Measurements from ENCODE around the gene ZNF576. TPM values are rescaled to one million over a fixed set of nuclear protein-coding genes. Genes with fewer than 3 reads are reported as not detected.

ZNF576 gene
- total and polyA plus RNA-seq, 9 of the 15 experiments (the other 6 are each of a cell fraction or from before 2014, with no cell fraction given), result 6.8 to 18.2 (median 12.2) TPM

- TF ChIP-seq NR3C1 (CRISPR knock-in tag; IDR thresholded peaks at IDR 0.05) (no peak), PTRF (tag; IDR thresholded peaks at IDR 0.05) (no peak), HEY1 (CRISPR knock-in tag; IDR thresholded peaks at IDR 0.05; ENCODE audit: borderline replicate concordance) (peak; percentile 69; the same call in 1 of the 2 replicates), MTA2 (IDR thresholded peaks at IDR 0.05; ENCODE audit: low read depth) (no peak), SAP30 (IDR thresholded peaks at IDR 0.05; ENCODE audit: borderline replicate concordance, insufficient read depth, low read depth, low read length, poor library complexity, severe bottlenecking) (peak; percentile 75), ESRRA (IDR thresholded peaks at IDR 0.05; ENCODE audit: borderline replicate concordance, low read depth) (peak; percentile 63), SREBF1 (IDR thresholded peaks at IDR 0.05; ENCODE audit: borderline replicate concordance, low read depth, low read length) (no peak), COPS2 (conservative IDR thresholded peaks at IDR 0.05) (no peak), MIER1 (IDR thresholded peaks at IDR 0.05; ENCODE audit: low read depth) (no peak), TEAD4 (IDR thresholded peaks at IDR 0.05; ENCODE audit: low read length) (peak; percentile 49), TEAD4 (CRISPR knock-in tag; IDR thresholded peaks at IDR 0.05; ENCODE audit: borderline replicate concordance) (no peak), ZBTB7A (IDR thresholded peaks at IDR 0.05; ENCODE audit: borderline replicate concordance, control insufficient read depth, low read depth, low read length) (peak; percentile 35; the same call in 1 of the 2 replicates), IFI16 (CRISPR knock-in tag; IDR thresholded peaks at IDR 0.05) (no peak), ZNF408 (CRISPR knock-in tag; IDR thresholded peaks at IDR 0.05; ENCODE audit: low read depth) (no peak), ZNF232 (CRISPR knock-in tag; IDR thresholded peaks at IDR 0.05) (no peak)
- TF ChIP-seq, protein P1, sequence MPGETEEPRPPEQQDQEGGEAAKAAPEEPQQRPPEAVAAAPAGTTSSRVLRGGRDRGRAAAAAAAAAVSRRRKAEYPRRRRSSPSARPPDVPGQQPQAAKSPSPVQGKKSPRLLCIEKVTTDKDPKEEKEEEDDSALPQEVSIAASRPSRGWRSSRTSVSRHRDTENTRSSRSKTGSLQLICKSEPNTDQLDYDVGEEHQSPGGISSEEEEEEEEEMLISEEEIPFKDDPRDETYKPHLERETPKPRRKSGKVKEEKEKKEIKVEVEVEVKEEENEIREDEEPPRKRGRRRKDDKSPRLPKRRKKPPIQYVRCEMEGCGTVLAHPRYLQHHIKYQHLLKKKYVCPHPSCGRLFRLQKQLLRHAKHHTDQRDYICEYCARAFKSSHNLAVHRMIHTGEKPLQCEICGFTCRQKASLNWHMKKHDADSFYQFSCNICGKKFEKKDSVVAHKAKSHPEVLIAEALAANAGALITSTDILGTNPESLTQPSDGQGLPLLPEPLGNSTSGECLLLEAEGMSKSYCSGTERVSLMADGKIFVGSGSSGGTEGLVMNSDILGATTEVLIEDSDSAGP (CRISPR knock-in tag; IDR thresholded peaks at IDR 0.05), result no peak
Observed at GRCh38 chr19:43595999-43596841, at the start of gene ZNF576, which contains the start of gene IRGQ (continued).
